Measurements from ENCODE around the gene CNTFR.

GRCh38 chr9:34508463-34508862 is 81.1 kb downstream of the CNTFR start:
- no peak for TF ChIP-seq CTCF (conservative IDR thresholded peaks at IDR 0.05; ENCODE audit: low read length)
- TF ChIP-seq EZH2phosphoT487 (IDR thresholded peaks at IDR 0.05; ENCODE audit: borderline replicate concordance, low read depth, low read length): no peak

All from OCI-LY7 (cell line).